KMS-11 (cell line): ENCODE measurements around the gene PTPN7.

ENCODE experiments used
- H2AFZ ChIP-seq: fragments of 200-600 bp; sonication (generic); 2 replicates; pipeline ENCODE4 v1.6.1; 2016; ENCODE audit warnings: antibody characterized with exemption, mixed run types, low read depth
- H3K27ac ChIP-seq: fragments of 200-600 bp; sonication (generic); 2 replicates; pipeline ENCODE4 v1.6.1; 2016; ENCODE audit warnings: mild to moderate bottlenecking, mixed run types
- H3K27me3 ChIP-seq: fragments of 200-600 bp; sonication (generic); 2 replicates; pipeline ENCODE4 v1.6.1; 2017; ENCODE audit warnings: mild to moderate bottlenecking, low read depth, mixed run types, moderate library complexity; ENCODE audit not compliant: insufficient read depth
- H3K36me3 ChIP-seq: fragments of 200-600 bp; sonication (generic); 2 replicates; pipeline ENCODE4 v1.6.1; 2017; ENCODE audit warnings: mild to moderate bottlenecking, mixed run types; ENCODE audit not compliant: insufficient read depth
- H3K4me1 ChIP-seq: fragments of 200-600 bp; sonication (generic); 2 replicates; pipeline ENCODE4 v1.6.1; 2016; ENCODE audit warnings: mild to moderate bottlenecking, low read depth, mixed run types; ENCODE audit not compliant: poor library complexity, severe bottlenecking
- H3K4me2 ChIP-seq: fragments of 200-600 bp; sonication (generic); 2 replicates; pipeline ENCODE4 v1.7.0; 2016; ENCODE audit warnings: mild to moderate bottlenecking, mixed run types
- H3K4me3 ChIP-seq: fragments of 200-600 bp; sonication (generic); IDR thresholded peaks from 2 replicates; pipeline ENCODE4 v1.6.1; 2017; ENCODE audit warnings: low read depth, low read length, mixed read lengths; ENCODE audit not compliant: insufficient read depth
- H3K79me2 ChIP-seq: fragments of 200-600 bp; sonication (generic); 2 replicates; pipeline ENCODE4 v1.6.1; 2016; ENCODE audit warnings: low read depth, mixed run types; ENCODE audit not compliant: insufficient read depth
- H3K9ac ChIP-seq: fragments of 200-600 bp; sonication (generic); 2 replicates; pipeline ENCODE4 v1.6.1; 2016; ENCODE audit warnings: mild to moderate bottlenecking, mixed run types
- H4K20me1 ChIP-seq: fragments of 200-600 bp; sonication (generic); 2 replicates; pipeline ENCODE4 v1.6.1; 2016; ENCODE audit warnings: mild to moderate bottlenecking, mixed run types; ENCODE audit not compliant: insufficient read depth
- CTCF ChIP-seq: fragments of 200-600 bp; sonication (generic); conservative IDR thresholded peaks from 2 replicates; pipeline ENCODE4 v1.6.1; 2017; ENCODE audit warnings: low read depth, mild to moderate bottlenecking, antibody characterized with exemption, low read length, moderate library complexity, mixed read lengths

The PTPN7 gene

GRCh38 chr1:202104073-202104472, 56.3 kb downstream of the PTPN7 start:
- H3K27me3 ChIP-seq = no peaks in the 10 kb centered on the region
- no peaks in the 10 kb centered on the region for H4K20me1 ChIP-seq

DNA sequence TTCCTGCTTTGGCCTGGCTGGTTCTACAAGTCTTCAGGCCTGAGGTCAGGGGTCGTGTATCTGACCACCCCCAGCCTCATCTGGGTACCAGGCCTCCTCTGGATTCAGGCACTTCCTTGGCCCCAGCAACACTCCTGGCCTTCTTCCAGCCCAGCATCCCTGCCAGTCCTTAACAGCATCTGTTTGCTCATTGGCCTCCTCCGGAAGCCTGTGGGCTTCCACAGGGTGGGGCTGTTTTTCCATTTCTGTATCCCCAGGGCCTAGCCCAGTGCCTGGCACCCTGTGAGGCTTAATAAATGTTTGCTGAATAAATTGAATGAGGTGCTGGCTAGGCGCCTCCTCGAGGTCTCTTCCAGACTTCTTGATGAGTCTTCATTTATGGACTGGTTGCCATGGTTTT, 59.2 kb downstream of the PTPN7 start:
- Histone ChIP-seq H4K20me1 (no peaks in the 10 kb centered on the region), H3K4me1 (peaks cover 12% of the 10 kb centered on the region), H3K36me3 (no peaks in the 10 kb centered on the region), H3K9ac (no peak overlapping the region), H3K4me2 (no peak overlapping the region), H3K79me2 (no peaks in the 10 kb centered on the region), H2AFZ (no peak overlapping the region), H3K4me3 (no peak overlapping the region), H3K27ac (no peak overlapping the region), H3K27me3 (no peaks in the 10 kb centered on the region)
- TF ChIP-seq CTCF = no peak

More at GRCh38 chr1:202104073-202104472, 56.3 kb downstream of the PTPN7 start:
- H3K4me3 ChIP-seq = no peak overlapping the region
- H3K4me1 ChIP-seq = peaks cover 36% of the 10 kb centered on the region
- H2AFZ ChIP-seq = no peak overlapping the region
- TF ChIP-seq CTCF = no peak
- H3K9ac ChIP-seq = no peak overlapping the region
- no peaks in the 10 kb centered on the region for H3K36me3 ChIP-seq
- no peak overlapping the region for H3K4me2 ChIP-seq
- no peaks in the 10 kb centered on the region for H3K79me2 ChIP-seq
- no peak overlapping the region for H3K27ac ChIP-seq
